GM18907 (cell line): ENCODE results near the gene EHBP1.
"Not testable (repeated sequence)": the region's sequence is repeated elsewhere in the genome, so short reads cannot be mapped to it uniquely, and the experiment has no call there.

Source experiments
- ATAC-seq: cut with Tn5 transposase; IDR thresholded peaks from one replicate; pipeline ENCODE4 v1.9.1; 2021; ENCODE audit warnings: mild to moderate bottlenecking, moderate library complexity; ENCODE audit not compliant: unreplicated experiment

Gene EHBP1

DNA sequence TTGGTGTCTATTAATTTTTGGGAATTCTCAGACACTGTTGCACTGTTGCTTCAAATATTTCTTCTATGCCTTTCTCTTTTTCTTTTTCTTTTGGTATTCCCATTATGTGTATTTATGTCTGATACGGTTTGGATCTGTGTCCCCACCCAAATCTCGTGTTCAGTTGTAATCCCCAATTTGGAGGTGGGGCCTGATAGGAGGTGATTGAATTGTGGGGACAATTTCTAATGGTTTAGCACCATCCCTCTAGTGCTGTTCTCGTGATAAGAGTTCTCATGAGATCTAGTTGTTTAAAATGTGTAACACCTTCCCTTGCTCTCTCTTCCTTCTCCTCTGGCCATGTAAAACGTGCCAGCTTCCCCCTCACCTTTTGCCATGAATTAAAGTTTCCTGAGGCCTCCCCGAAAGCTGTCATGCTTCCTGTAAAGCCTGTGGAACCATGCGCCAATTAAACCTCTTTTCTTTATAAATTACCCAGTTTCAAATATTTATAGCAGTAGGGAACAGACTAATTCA, 26.8 kb downstream of the EHBP1 start:
- no peak for ATAC-seq

GRCh38 chr2:62733546-62733945, 28.0 kb downstream of the EHBP1 start:
- no peak for ATAC-seq

DNA sequence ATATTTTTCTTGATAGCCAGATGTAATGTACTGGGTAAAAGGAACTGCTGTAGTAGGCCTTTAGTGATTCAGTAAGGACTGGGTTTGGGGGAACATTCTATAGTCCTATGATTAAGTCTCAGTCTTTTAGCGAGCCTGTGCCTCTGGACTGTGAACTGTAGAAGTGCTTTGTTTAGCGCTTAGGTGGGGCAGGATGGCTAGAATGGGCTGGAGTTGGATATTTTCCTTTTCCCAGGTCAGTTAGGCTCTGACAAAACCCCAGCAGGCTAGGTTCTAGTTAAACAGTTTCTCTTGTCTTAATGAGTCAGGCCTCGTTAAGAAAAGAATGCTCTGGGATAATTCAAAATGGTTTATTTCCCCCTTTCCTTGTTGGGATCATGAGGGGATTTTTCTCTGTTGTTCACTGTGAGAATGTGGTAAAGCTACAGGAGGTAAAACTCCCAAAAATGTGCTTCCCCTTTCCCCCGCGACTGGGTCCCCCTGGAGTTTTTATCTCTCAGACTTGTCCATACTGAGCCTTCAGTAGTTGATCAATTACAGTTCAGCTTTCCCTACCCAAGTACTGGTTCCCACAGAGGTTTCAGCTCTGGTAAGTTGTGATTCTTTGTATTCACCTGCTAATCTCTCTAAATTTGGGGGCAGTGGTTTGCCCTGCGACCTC, 31.5 kb downstream of the EHBP1 start:
- peak; percentile 56 for ATAC-seq

- ATAC-seq = no peak
Observed at GRCh38 chr2:62738981-62739936, 33.7 kb downstream of the EHBP1 start.

GRCh38 chr2:62740221-62740620, 34.7 kb downstream of the EHBP1 start:
- ATAC-seq = no peak

DNA sequence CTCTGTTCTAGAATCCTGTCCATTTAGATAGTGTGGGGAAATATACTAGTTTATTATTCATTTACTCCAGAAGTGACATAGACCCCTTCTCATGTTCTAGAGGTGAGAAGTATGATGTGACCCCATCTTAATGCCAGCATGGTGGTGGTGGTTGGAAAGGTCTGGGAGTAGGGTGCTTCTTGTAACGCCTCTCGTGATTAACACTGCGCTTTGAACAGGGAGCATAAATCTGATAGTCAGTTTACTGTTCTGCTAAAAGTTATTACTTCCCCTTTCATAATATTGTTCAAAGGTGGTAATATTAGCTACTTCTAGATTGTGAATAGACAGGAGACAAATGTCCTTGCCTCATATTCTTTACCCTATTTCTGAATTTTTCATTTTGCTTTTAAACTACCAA, 35.6 kb downstream of the EHBP1 start:
- no peak for ATAC-seq

DNA sequence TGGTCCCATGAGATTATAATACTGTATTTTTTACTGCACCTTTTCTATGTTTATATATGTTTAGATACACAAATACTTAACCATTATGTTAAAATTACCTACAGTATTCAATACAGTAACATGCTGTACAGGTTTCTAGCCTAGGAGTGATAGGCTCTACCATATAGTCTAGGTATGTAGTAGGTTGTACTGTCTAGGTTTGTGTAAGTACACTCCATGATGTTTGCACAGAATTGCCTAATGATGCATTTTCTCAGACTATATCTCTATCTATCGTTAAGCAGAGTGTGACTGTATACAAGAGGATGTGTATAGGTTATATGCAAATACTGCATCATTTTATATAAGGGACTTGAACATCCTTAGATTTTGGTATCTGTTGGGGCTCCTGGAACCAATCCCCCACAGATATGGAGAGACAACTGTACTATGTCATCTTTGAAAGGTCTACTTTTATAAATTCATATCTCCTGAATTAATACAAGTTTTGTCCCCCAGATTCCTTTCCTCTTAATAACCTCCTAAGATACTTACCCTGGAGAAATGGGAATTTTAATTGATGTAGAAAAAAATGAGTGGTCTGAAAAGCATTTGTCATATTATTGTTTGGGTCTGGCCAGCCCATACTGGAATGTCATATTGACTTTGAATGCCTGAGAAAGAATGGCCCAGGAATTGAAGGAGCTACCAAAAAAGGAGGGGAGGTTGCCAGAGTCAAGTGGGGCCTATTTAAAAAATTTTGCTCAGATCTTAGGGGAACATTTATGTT, 36.6 kb downstream of the EHBP1 start:
- ATAC-seq = no peak

- ATAC-seq = peak; percentile 64
Observed at GRCh38 chr2:62743506-62743905, 38.0 kb downstream of the EHBP1 start.

DNA sequence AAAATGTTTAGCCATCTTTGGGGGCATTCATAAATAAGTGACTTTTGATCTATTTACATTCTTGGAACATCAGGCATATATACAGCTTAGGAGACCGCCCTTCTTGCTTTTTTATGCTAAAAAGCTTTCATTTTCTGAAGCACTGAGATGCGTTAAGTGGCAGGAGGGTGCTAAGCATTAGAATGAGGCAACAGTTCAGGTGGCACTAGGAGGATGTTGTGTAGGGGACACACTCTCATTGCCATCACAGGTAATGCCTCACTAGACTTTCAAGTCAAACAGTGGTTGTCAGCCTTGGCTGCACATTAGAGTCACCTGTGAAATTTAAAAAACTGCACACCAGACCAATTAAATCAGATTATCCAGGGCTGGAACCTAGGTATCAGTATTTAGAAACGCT, 39.1 kb downstream of the EHBP1 start:
- ATAC-seq = peak; percentile 45

GRCh38 chr2:62745891-62746481, 40.5 kb downstream of the EHBP1 start:
- no peak for ATAC-seq

GRCh38 chr2:62747169-62747568, 41.7 kb downstream of the EHBP1 start:
- no peak for ATAC-seq

DNA sequence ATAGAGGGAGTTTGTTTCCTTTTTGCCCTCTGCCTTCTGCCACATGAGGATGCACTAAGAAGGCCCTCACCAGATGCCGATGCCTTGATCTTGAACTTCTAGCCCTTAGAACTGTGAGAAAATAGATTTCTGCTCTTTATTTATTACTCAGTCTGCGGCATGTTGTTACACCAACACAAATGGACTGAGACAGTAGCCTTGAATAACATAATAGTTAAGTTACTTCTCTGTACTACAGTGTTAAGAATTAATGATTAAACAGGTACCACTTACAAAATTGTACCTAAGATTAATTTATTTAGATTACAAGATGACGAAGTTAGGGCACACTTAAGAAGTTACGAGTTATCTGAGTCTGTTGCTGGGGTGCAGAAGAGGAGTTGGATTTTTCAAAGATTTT, 42.4 kb downstream of the EHBP1 start:
- ATAC-seq = no peak

GRCh38 chr2:62749111-62749510, 43.6 kb downstream of the EHBP1 start:
- ATAC-seq = not testable (repeated sequence)

DNA sequence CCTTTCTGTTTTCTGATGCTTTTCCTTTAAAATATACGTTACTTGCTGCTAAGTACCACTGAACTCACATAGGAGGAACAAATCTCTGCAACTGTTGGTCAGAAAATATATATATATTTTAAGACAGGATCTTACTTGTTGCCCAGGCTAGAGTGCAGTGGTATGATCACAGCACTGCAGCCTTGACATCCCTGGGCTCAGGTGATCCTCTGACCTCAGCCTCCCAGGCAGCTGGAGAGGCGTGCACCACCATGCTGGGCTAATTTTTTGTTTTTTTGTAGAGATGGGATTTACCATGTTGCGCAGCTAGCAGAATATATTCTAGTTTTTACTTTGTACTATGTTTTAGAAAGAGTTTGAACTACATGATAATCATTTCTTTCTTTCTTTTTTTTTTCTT, 51.5 kb downstream of the EHBP1 start:
- ATAC-seq = no peak

GRCh38 chr2:62760026-62760425, 54.5 kb downstream of the EHBP1 start:
- no peak for ATAC-seq

DNA sequence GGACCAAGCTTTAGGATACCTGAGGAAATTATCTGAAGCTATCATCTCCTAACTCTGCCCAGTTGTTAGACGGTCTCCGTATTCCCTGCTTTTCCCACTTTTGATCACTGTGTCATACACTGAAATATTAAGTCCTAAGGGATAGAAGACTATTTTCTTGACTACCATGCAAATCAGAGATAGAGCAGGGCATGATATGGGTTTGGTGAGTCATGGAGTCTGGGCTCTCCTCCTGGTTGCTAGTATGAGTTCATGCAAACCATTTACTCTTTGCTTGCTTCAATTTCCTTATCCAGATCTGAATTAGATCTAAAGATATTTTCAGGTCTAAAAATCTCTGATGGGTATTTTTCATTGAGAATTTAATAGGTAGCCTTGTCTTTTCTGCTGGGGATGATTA, 55.0 kb downstream of the EHBP1 start:
- no peak for ATAC-seq

DNA sequence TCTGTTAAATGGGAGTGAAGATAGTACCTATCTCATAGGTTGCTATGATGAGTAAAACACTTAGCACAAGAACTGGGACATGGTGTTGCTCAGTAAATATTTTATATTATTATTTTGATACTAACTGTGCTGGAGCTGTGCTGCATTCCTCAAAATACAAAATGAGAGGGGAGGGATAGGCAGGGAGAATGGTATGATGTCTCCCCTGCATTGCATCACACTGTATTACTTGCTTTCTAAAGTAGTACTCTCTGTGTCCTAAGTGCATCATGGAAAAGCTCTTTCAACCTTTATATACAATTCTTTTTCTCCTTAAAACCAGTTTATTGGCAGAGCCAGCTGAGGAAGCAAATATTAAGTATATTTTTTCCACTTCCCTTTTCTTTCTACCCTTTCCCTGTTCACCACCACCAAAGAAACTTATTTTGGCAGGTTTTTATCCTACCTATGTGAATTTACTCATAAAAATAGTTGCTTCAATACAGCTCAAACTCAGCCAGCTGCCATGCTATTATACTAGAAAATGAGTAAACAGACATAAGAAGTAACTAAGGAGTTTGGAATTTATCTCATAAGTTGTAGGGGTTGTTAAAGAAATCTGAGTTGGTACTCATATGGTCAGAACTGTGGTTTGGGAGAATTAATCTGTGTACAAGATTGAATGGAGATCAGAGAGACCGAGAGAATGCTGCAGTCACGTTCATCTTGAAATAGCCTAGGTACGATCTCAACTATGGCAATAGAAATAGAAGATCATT, 60.3 kb downstream of the EHBP1 start:
- no peak for ATAC-seq

DNA sequence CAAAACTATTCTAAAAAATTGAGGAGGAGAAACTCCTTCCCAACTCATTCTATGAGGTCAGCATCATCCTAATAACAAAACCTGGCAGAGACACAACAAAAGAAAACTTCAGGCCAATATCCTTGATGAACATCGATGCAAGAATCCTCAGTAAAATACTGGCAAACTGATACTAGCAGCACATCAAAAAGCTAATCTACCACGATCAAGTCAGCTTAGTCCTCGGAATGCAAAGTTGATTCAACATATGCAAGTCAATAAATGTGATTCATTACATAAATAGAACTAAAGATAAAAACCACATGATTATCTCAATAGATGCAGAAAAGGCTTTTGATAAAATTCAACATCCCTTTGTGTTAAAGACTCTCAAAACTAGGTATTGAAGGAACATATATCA, 63.1 kb downstream of the EHBP1 start:
- no peak for ATAC-seq

DNA sequence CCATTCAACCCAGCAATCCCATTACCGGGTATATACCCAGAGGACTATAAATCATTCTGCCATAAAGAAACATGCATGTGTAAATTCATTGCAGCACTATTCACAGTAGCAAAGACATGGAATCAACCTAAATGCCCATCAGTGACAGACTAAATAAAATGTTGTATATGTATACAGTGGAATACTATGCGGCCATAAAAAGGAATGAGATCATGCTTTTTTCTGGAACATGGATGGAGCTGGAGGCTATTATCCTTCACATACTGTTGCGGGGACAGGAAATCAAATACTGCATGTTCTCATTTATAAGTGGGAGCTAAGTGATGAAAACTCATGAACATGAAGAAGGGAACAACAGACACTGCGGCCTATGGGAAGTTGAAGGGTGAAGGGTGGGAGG, 65.1 kb downstream of the EHBP1 start:
- no peak for ATAC-seq
